Chondrocyte (in vitro differentiated cells): ENCODE measurements around the gene IFNL3. TPM values are rescaled to one million over a fixed set of nuclear protein-coding genes. Genes with fewer than 3 reads are reported as not detected.

Source experiments
- DNase-seq: peaks from one replicate; pipeline ENCODE4 v3.0.0; 2021; ENCODE audit warnings: mixed read lengths, low spot score
- H3K27ac Mint-ChIP-seq: one replicate; pipeline ENCODE4 v1.8.0; 2021; ENCODE audit warnings: mild to moderate bottlenecking, moderate library complexity, mixed read lengths; ENCODE audit not compliant: unreplicated experiment
- H3K27me3 Mint-ChIP-seq: 2 replicates; pipeline ENCODE4 v1.8.0; 2021; ENCODE audit warnings: low read depth, mixed read lengths
- H3K36me3 Mint-ChIP-seq: 2 replicates; pipeline ENCODE4 v1.8.0; 2021; ENCODE audit warnings: low read depth, mixed read lengths
- H3K4me1 Mint-ChIP-seq: 2 replicates; pipeline ENCODE4 v1.8.0; 2021; ENCODE audit warnings: low read depth, mild to moderate bottlenecking, mixed read lengths
- H3K4me3 Mint-ChIP-seq: one replicate; pipeline ENCODE4 v1.8.0; 2021; ENCODE audit warnings: mild to moderate bottlenecking, moderate library complexity, mixed read lengths; ENCODE audit not compliant: unreplicated experiment
- H3K9me3 Mint-ChIP-seq: 2 replicates; pipeline ENCODE4 v1.8.0; 2021; ENCODE audit warnings: low read depth, mixed read lengths
- CTCF ChIP-seq: fragments of 200-600 bp; sonication (generic); IDR thresholded peaks from 2 replicates; pipeline ENCODE4 v1.5.0; 2021; ENCODE audit warnings: antibody characterized with exemption, mild to moderate bottlenecking, moderate library complexity
- total RNA-seq: library from RNA; stranded (reverse); gene quantifications from 3 replicates; pipeline ENCODE4 v1.2.1, GENCODE V29; 2021

Gene IFNL3
- total RNA-seq, 1 donor from 2014 or later: not detected

GRCh38 chr19:39196320-39196719 is 48.5 kb downstream of the IFNL3 start:
- H3K4me3 Mint-ChIP-seq: peak overlapping the region; percentile 25
- H3K36me3 Mint-ChIP-seq: peaks cover 1% of the 10 kb centered on the region
- peaks cover 55% of the 10 kb centered on the region for H3K27me3 Mint-ChIP-seq
- H3K27ac Mint-ChIP-seq: no peak overlapping the region
- H3K9me3 Mint-ChIP-seq: no peaks in the 10 kb centered on the region
- H3K4me1 Mint-ChIP-seq: peaks cover 12% of the 10 kb centered on the region
- TF ChIP-seq CTCF: no peak
- no peak for DNase-seq

GRCh38 chr19:39195755-39196154 is 49.1 kb downstream of the IFNL3 start:
- H3K27me3 Mint-ChIP-seq: peaks cover 50% of the 10 kb centered on the region
- no peak overlapping the region for H3K27ac Mint-ChIP-seq
- TF ChIP-seq CTCF: no peak
- no peak for DNase-seq
- H3K36me3 Mint-ChIP-seq: peaks cover 1% of the 10 kb centered on the region
- no peaks in the 10 kb centered on the region for H3K9me3 Mint-ChIP-seq
- H3K4me3 Mint-ChIP-seq: no peak overlapping the region
- H3K4me1 Mint-ChIP-seq: peaks cover 12% of the 10 kb centered on the region

- no peak for TF ChIP-seq CTCF
- no peak overlapping the region for H3K27ac Mint-ChIP-seq
- H3K27me3 Mint-ChIP-seq: peaks cover 46% of the 10 kb centered on the region
- peaks cover 12% of the 10 kb centered on the region for H3K4me1 Mint-ChIP-seq
- no peaks in the 10 kb centered on the region for H3K9me3 Mint-ChIP-seq
- H3K36me3 Mint-ChIP-seq: peaks cover 1% of the 10 kb centered on the region
- no peak overlapping the region for H3K4me3 Mint-ChIP-seq
- no peak for DNase-seq
Measured at GRCh38 chr19:39194832-39195542, 49.8 kb downstream of the IFNL3 start.

- no peak overlapping the region for H3K4me3 Mint-ChIP-seq
- no peak overlapping the region for H3K27ac Mint-ChIP-seq
- no peak for TF ChIP-seq CTCF
- no peaks in the 10 kb centered on the region for H3K9me3 Mint-ChIP-seq
- peaks cover 12% of the 10 kb centered on the region for H3K4me1 Mint-ChIP-seq
- no peak for DNase-seq
- H3K27me3 Mint-ChIP-seq: peaks cover 45% of the 10 kb centered on the region
- peaks cover 1% of the 10 kb centered on the region for H3K36me3 Mint-ChIP-seq
Measured at GRCh38 chr19:39193803-39194202, 51.0 kb downstream of the IFNL3 start.

Other genes starting within 250 kb of the IFNL3 start
- gene FBXO27, start 212.5 kb downstream of the IFNL3 start, total RNA-seq: 4.6 to 7.4 TPM (median 6.7 TPM) in 3 replicates
- not detected in 3 replicates for gene ACP7, start 160.6 kb downstream of the IFNL3 start, total RNA-seq
- gene PAK4, start 119.2 kb downstream of the IFNL3 start, total RNA-seq: 12.3 to 16.7 TPM (median 14.4 TPM) in 3 replicates
- not detected in 3 replicates for gene NCCRP1, start 48.0 kb downstream of the IFNL3 start, total RNA-seq
- gene SYCN, start 40.7 kb downstream of the IFNL3 start, total RNA-seq: not detected in 3 replicates
- gene IFNL4, start 3.9 kb upstream of the IFNL3 start, total RNA-seq: not detected in 3 replicates
- gene IFNL2, start 23.4 kb upstream of the IFNL3 start, total RNA-seq: not detected in 3 replicates
- gene IFNL1, start 51.4 kb upstream of the IFNL3 start, total RNA-seq: not detected in 3 replicates
- gene LRFN1, start 75.9 kb upstream of the IFNL3 start, total RNA-seq: 1.7 to 2.0 TPM (median 1.7 TPM) in 3 replicates
- not detected in 3 replicates for gene GMFG, start 91.0 kb upstream of the IFNL3 start, total RNA-seq
- gene SAMD4B, start 97.4 kb upstream of the IFNL3 start, total RNA-seq: 77.3 to 82.9 TPM (median 81.1 TPM) in 3 replicates
- gene PAF1, start 146.1 kb upstream of the IFNL3 start, total RNA-seq: 32.2 to 39.7 TPM (median 32.5 TPM) in 3 replicates
- gene MED29, start 146.4 kb upstream of the IFNL3 start, total RNA-seq: 27.0 to 31.1 TPM (median 28.7 TPM) in 3 replicates
- gene ZFP36, start 161.8 kb upstream of the IFNL3 start, total RNA-seq: 30.2 to 55.7 TPM (median 46.3 TPM) in 3 replicates
- 108 to 154 TPM (median 150 TPM) in 3 replicates for gene PLEKHG2, start 167.7 kb upstream of the IFNL3 start, total RNA-seq
- 1,022 to 1,375 TPM (median 1,065 TPM) in 3 replicates for gene RPS16, start 190.9 kb upstream of the IFNL3 start, total RNA-seq
- gene SUPT5H, start 200.6 kb upstream of the IFNL3 start, total RNA-seq: 106 to 120 TPM (median 108 TPM) in 3 replicates
- 46.4 to 65.7 TPM (median 49.9 TPM) in 3 replicates for gene TIMM50, start 235.8 kb upstream of the IFNL3 start, total RNA-seq